HepG2 (cell line): ENCODE data around the gene STIP1. TPM values are rescaled to one million over a fixed set of nuclear protein-coding genes. Genes with fewer than 3 reads are reported as not detected.

Experiments used
- ATAC-seq: fragments of 200-7000 bp; cut with Tn5 transposase; 3 replicates; pipeline ENCODE4 v1.9.1; 2020; ENCODE audit warnings: mild to moderate bottlenecking, moderate library complexity
- BruUV-seq: library from RNA; stranded (reverse); fragments of 400-500 nt; replicated peaks from 2 replicates; lab custom pipeline; 2021; lab: Mats Ljungman, UMichigan
- CTCF ChIA-PET: fragments of 300-600 bp; formaldehyde crosslinking; extraction: SDS; loops from one replicate; lab custom pipeline; 2021; ENCODE audit warnings: low total read pairs, inconsistent platforms, low intra/inter-chr PET ratio; lab: Yijun Ruan, JAX
- POLR2A ChIA-PET: fragments of 350-600 bp; sonication (Branson Sonifier 250); formaldehyde crosslinking; loops from one replicate; lab custom pipeline; 2020; ENCODE audit warnings: antibody characterized with exemption, inconsistent platforms; lab: Yijun Ruan, JAX
- DNase-seq: peaks from one replicate; pipeline ENCODE4 v3.0.0-alpha.2; 2015; ENCODE audit warnings: low spot score
- FAIRE-seq: peaks from 3 replicates; lab custom pipeline; 2011; peaks lifted over from hg19 to GRCh38; lab: Jason Lieb, UNC
- H2AFZ ChIP-seq: one replicate; pipeline ENCODE4 v1.6.1; 2011; ENCODE audit warnings: low read length, inconsistent platforms
- H3K27ac ChIP-seq: fragments of 300-600 bp; 3 replicates; pipeline ENCODE4 v1.8.0; 2011; ENCODE audit warnings: mixed run types, mild to moderate bottlenecking, mixed read lengths, low read length, inconsistent platforms; ENCODE audit not compliant: insufficient read depth; ENCODE audit errors: extremely low read length
- H3K27me3 ChIP-seq, 2 experiments: fragments of 200-600 bp in 1 of 2; 2 replicates in 1 of 2; 3 replicates in 1 of 2; pipeline versions ENCODE4 v1.6.0 to v1.8.0; 2011; ENCODE audit warnings: low read length in 2 of 2, mild to moderate bottlenecking in 2 of 2, moderate library complexity in 2 of 2, inconsistent platforms in 1 of 2; ENCODE audit not compliant: insufficient read depth in 2 of 2, control insufficient read depth in 1 of 2
- H3K36me3 ChIP-seq, 2 experiments: fragments of 200-600 bp in 1 of 2; replicated peaks in 1 of 2; 2 replicates in 1 of 2; 3 replicates in 1 of 2; pipeline versions ENCODE4 v1.5.1 to v1.8.0; 2011; ENCODE audit warnings: low read length in 2 of 2, inconsistent platforms in 1 of 2; ENCODE audit not compliant: insufficient read depth in 2 of 2, control insufficient read depth in 1 of 2
- H3K4me1 ChIP-seq: 2 replicates; pipeline ENCODE4 v1.5.1; 2012; ENCODE audit warnings: low read length, inconsistent platforms; ENCODE audit not compliant: insufficient read depth
- H3K4me2 ChIP-seq: 2 replicates; pipeline ENCODE4 v1.6.0; 2011; ENCODE audit warnings: low read depth, low read length, inconsistent platforms
- H3K4me3 ChIP-seq, 3 experiments: fragments of 200-600 bp in 1 of 3; sonication (generic), shearing (Covaris generic) in 1 of 3; replicated peaks in 1 of 3; 2 replicates each; pipeline ENCODE4 v1.5.1; 2011 to 2016; ENCODE audit warnings: low read length in 3 of 3, inconsistent platforms in 2 of 3, low read depth in 2 of 3, mild to moderate bottlenecking in 2 of 3, control low read depth in 1 of 3, mixed read lengths in 1 of 3; ENCODE audit not compliant: insufficient read depth in 1 of 3
- H3K79me2 ChIP-seq: one replicate; pipeline ENCODE4 v1.6.1; 2011; ENCODE audit warnings: low read length, inconsistent platforms; ENCODE audit not compliant: insufficient read depth
- H3K9ac ChIP-seq: 2 replicates; pipeline ENCODE4 v1.6.0; 2011; ENCODE audit warnings: mild to moderate bottlenecking, low read depth, low read length, inconsistent platforms; ENCODE audit not compliant: insufficient read depth
- H3K9me3 ChIP-seq: 2 replicates; pipeline ENCODE4 v1.5.1; 2012; ENCODE audit warnings: mild to moderate bottlenecking, low read length
- H4K20me1 ChIP-seq: 2 replicates; pipeline ENCODE4 v1.6.0; 2011; ENCODE audit warnings: inconsistent platforms, mild to moderate bottlenecking, low read length, moderate library complexity; ENCODE audit not compliant: insufficient read depth
- AGO2 ChIP-seq: fragments of 200-400 bp; formaldehyde crosslinking; optimal IDR thresholded peaks from 2 replicates; pipeline ENCODE3; 2017; ENCODE audit warnings: mild to moderate bottlenecking, low read depth, low read length, moderate library complexity
- EEA1 ChIP-seq: sonication (generic); formaldehyde crosslinking; IDR thresholded peaks from 2 replicates; pipeline ENCODE4 v1.5.1; 2020; ENCODE audit warnings: mild to moderate bottlenecking, missing genetic modification reagents, borderline replicate concordance
- GABPB1 ChIP-seq: IDR thresholded peaks from 2 replicates; pipeline ENCODE4 v1.6.1; 2016; ENCODE audit warnings: mild to moderate bottlenecking, missing genetic modification reagents, moderate library complexity, missing compliant biosample characterization
- HNRNPL ChIP-seq: fragments of 200-400 bp; formaldehyde crosslinking; IDR thresholded peaks from 2 replicates; pipeline ENCODE4 v1.6.1; 2017; ENCODE audit warnings: mild to moderate bottlenecking, low read depth, low read length
- HOXA7 ChIP-seq: sonication (generic); formaldehyde crosslinking; IDR thresholded peaks from 2 replicates; pipeline ENCODE4 v1.8.1; 2022; ENCODE audit warnings: mild to moderate bottlenecking, missing genetic modification reagents, moderate library complexity
- MEF2D ChIP-seq: sonication (generic); formaldehyde crosslinking; IDR thresholded peaks from 2 replicates; pipeline ENCODE4 v1.5.1; 2020; ENCODE audit warnings: mild to moderate bottlenecking, missing genetic modification reagents
- MXI1 ChIP-seq: IDR thresholded peaks from 3 replicates; pipeline ENCODE4 v1.6.1; 2012; ENCODE audit warnings: low read depth, low read length, inconsistent platforms, borderline replicate concordance
- NR2F6 ChIP-seq, 2 experiments: IDR thresholded peaks; 2 replicates each; pipeline ENCODE4 v1.6.1; 2016; ENCODE audit warnings: antibody characterized with exemption in 1 of 2, mild to moderate bottlenecking in 1 of 2
- NRL ChIP-seq: sonication (generic); formaldehyde crosslinking; IDR thresholded peaks from 2 replicates; pipeline ENCODE4 v1.5.0; 2020; ENCODE audit warnings: missing genetic modification reagents, mild to moderate bottlenecking, moderate library complexity, borderline replicate concordance
- ONECUT2 ChIP-seq: sonication (generic); formaldehyde crosslinking; IDR thresholded peaks from 2 replicates; pipeline ENCODE4 v1.4.0; 2020; ENCODE audit warnings: missing genetic modification reagents
- PHF20 ChIP-seq: sonication (generic); formaldehyde crosslinking; IDR thresholded peaks from 2 replicates; pipeline ENCODE4 v1.5.0; 2020; ENCODE audit warnings: mild to moderate bottlenecking, missing genetic modification reagents
- POGZ ChIP-seq: sonication (generic); formaldehyde crosslinking; IDR thresholded peaks from 2 replicates; pipeline ENCODE4 v1.4.0; 2020; ENCODE audit warnings: mild to moderate bottlenecking, missing genetic modification reagents
- RBAK ChIP-seq: sonication (generic); formaldehyde crosslinking; IDR thresholded peaks from 2 replicates; pipeline ENCODE4 v1.5.1; 2020; ENCODE audit warnings: mild to moderate bottlenecking, missing genetic modification reagents
- SAP130 ChIP-seq: IDR thresholded peaks from 2 replicates; pipeline ENCODE4 v1.6.1; 2016; ENCODE audit warnings: low read depth
- TEAD3 ChIP-seq: optimal IDR thresholded peaks from 2 replicates; pipeline ENCODE3; 2016; ENCODE audit warnings: borderline replicate concordance
- ZBTB21 ChIP-seq: sonication (generic); formaldehyde crosslinking; IDR thresholded peaks from 2 replicates; pipeline ENCODE4 v1.4.0; 2020; ENCODE audit warnings: missing genetic modification reagents
- ZNF556 ChIP-seq: sonication (generic); formaldehyde crosslinking; IDR thresholded peaks from 2 replicates; pipeline ENCODE4 v1.4.0; 2020; ENCODE audit warnings: mild to moderate bottlenecking, missing genetic modification reagents, borderline replicate concordance
- WGBS: methylation state at CpG from one replicate; pipeline ENCODE4 v1.1.6; 2017; ENCODE audit warnings: low lambda C conversion rate; 5-methylcytosine and 5-hydroxymethylcytosine counted together
- in situ Hi-C: cut with HindIII; loops from 2 replicates; pipeline ENCODE4 v1.10.0; 2017; ENCODE audit warnings: low pct_unique_long_range_greater_than_20kb; ENCODE audit not compliant: extremely low pct_ligation_motif_present
- intact Hi-C: fragments of 100-400 bp; cut with micrococcal nuclease; formaldehyde crosslinking; loops from one replicate; pipeline ENCODE4 v1.10.0; 2022; ENCODE audit not compliant: unreplicated experiment
- polyA plus RNA-seq, 8 experiments: library from polyadenylated mRNA; depleted of rRNA in 3 of 8; stranded (reverse) in 7 of 8; unstranded in 1 of 8; fragments of >200 nt; fragmentation: Illumina TruSeq in 4 of 8; extraction: Trizol in 4 of 8; gene quantifications; 2 replicates each; pipeline versions ENCODE4 v1.2.1 to v1.2.3, GENCODE V29; 2011 to 2016; ENCODE audit warnings: low read depth in 4 of 8, missing spikeins in 1 of 8, mixed read lengths in 1 of 8; ENCODE audit not compliant: insufficient read depth in 1 of 8
- total RNA-seq, 5 experiments: library from RNA; depleted of rRNA; stranded (reverse); fragments of >200 nt; fragmentation: Illumina TruSeq; extraction: Trizol; gene quantifications; 2 replicates each; pipeline ENCODE4 v1.2.3, GENCODE V29; 2016; ENCODE audit warnings: low read depth in 1 of 5
- TF ChIP-seq, protein P1 (sequence below): sonication (generic); formaldehyde crosslinking; IDR thresholded peaks from 2 replicates; pipeline ENCODE4 v1.4.0; 2020; ENCODE audit warnings: missing genetic modification reagents
- TF ChIP-seq, protein P2 (sequence below): sonication (generic); formaldehyde crosslinking; IDR thresholded peaks from 2 replicates; pipeline ENCODE4 v1.5.0; 2020; ENCODE audit warnings: mild to moderate bottlenecking, missing genetic modification reagents

STIP1 gene
- total and polyA plus RNA-seq, 2 of the 13 experiments (the other 11 are each of a cell fraction or from before 2014, with no cell fraction given) = 81.1 to 217 TPM

DNA sequence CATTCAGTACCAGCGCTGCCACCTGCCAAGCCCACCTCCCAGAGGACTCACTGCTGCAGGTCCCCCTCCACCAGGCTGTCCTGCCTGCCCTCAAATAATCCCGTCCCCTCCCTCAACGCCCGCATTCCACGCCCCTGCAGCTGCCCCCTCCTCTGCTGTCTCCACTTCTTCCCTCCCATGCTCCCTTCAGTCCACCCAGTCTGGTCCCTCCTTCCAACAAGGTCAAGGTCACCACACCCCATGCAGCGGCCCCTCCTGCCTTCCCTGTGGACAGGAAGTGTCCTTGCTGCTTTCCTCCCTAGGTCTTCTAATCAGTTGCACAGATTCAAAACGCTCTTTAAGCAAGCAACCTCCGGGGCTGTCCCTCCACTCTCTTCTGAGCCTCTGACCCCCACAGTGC lies 32.2 kb upstream of the STIP1 start (continued):
- TF ChIP-seq TEAD3 (CRISPR knock-in tag) (peak; percentile 21), NRL (CRISPR knock-in tag) (no peak), GABPB1 (peak; percentile 13; the same call in 1 of the 2 replicates), NR2F6 (IDR thresholded peaks at IDR 0.05) (0 out of 2 replicates have a peak, but pooled peaks have one; percentile 31), NR2F6 (CRISPR knock-in tag; IDR thresholded peaks at IDR 0.05) (peak; percentile 72), EEA1 (CRISPR knock-in tag) (no peak)

DNA sequence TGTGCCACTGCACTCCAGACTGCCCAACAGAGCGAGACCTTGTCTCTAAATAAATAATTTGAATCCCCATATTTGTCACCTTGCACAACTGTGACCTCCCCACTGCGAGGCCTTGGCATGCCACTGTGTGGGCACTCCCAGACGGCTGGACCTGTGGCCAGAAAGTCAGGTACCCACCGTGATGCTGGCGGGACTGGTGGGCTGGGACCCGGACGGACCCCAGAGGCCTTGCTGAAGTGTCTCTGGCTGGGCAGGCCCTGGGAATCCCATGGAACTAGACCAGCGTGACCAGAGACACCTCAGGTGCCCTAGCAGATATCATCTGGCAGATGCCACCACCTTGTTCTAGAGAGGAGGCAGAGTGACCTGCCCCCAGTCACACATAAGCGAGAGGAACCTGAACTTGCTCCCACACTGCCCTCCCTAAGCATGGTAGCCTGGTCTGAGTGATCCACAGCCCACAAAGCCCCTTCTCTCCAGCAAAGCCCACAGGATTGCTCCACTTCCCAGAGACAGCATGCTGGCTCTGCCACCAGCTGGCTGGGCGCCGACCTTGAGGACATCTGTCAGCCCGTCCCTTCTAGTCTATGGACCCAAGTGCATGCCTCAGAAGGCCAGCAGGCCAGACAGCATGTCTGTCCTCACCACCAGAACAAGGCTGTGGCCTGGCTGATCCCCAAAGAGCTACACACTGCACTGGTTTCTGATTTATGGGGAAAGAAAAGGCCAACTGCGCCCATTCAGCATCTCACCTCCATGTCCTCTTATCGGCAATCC lies 29.5 kb upstream of the STIP1 start:
- peak; percentile 54 for ATAC-seq
- Histone ChIP-seq H3K4me2 (no peak overlapping the region), H4K20me1 (peaks cover 18% of the 10 kb centered on the region; the same call in 1 of the 2 replicates), H3K79me2 (peaks cover 3% of the 10 kb centered on the region), H3K4me3 (no peak overlapping the region), H3K27ac (no peak overlapping the region), H2AFZ (no peak overlapping the region), H3K36me3 (peaks cover 2 to 5% of the 10 kb centered on the region in 2 experiments; a peak in 2 of 5 replicates), H3K9ac (no peak overlapping the region), H3K9me3 (no peaks in the 10 kb centered on the region), H3K4me1 (peaks cover 34% of the 10 kb centered on the region), H3K27me3 (no peaks in the 10 kb centered on the region)
- no peak for FAIRE-seq
- CTCF ChIA-PET = no interaction called here
- WGBS = 96% methylated on average over 8 of the region's 14 CpGs
- intact Hi-C loops (loop anchor here (10.0 kb wide), 1 partner anchor 322 kb away; the partner anchor contains the start of gene MARK2), in situ Hi-C loops (no loop called here)
- POLR2A ChIA-PET = interaction anchor here (0.7 kb wide), 1 partner anchor 161 kb away, joined by 3 read pairs; the partner anchor contains the start of gene TRMT112
- peak; percentile 55 for DNase-seq
- no TSS peak for BruUV-seq
- TF ChIP-seq PHF20 (CRISPR knock-in tag) = no peak
- no peak for TF ChIP-seq ZBTB21
- TF ChIP-seq POGZ = no peak
- TF ChIP-seq, protein P1, sequence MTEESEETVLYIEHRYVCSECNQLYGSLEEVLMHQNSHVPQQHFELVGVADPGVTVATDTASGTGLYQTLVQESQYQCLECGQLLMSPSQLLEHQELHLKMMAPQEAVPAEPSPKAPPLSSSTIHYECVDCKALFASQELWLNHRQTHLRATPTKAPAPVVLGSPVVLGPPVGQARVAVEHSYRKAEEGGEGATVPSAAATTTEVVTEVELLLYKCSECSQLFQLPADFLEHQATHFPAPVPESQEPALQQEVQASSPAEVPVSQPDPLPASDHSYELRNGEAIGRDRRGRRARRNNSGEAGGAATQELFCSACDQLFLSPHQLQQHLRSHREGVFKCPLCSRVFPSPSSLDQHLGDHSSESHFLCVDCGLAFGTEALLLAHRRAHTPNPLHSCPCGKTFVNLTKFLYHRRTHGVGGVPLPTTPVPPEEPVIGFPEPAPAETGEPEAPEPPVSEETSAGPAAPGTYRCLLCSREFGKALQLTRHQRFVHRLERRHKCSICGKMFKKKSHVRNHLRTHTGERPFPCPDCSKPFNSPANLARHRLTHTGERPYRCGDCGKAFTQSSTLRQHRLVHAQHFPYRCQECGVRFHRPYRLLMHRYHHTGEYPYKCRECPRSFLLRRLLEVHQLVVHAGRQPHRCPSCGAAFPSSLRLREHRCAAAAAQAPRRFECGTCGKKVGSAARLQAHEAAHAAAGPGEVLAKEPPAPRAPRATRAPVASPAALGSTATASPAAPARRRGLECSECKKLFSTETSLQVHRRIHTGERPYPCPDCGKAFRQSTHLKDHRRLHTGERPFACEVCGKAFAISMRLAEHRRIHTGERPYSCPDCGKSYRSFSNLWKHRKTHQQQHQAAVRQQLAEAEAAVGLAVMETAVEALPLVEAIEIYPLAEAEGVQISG = peak; percentile 24; the same call in 1 of the 2 replicates
- TF ChIP-seq RBAK (CRISPR knock-in tag) = no peak
- peak; percentile 43 for TF ChIP-seq AGO2
- TF ChIP-seq, protein P2, sequence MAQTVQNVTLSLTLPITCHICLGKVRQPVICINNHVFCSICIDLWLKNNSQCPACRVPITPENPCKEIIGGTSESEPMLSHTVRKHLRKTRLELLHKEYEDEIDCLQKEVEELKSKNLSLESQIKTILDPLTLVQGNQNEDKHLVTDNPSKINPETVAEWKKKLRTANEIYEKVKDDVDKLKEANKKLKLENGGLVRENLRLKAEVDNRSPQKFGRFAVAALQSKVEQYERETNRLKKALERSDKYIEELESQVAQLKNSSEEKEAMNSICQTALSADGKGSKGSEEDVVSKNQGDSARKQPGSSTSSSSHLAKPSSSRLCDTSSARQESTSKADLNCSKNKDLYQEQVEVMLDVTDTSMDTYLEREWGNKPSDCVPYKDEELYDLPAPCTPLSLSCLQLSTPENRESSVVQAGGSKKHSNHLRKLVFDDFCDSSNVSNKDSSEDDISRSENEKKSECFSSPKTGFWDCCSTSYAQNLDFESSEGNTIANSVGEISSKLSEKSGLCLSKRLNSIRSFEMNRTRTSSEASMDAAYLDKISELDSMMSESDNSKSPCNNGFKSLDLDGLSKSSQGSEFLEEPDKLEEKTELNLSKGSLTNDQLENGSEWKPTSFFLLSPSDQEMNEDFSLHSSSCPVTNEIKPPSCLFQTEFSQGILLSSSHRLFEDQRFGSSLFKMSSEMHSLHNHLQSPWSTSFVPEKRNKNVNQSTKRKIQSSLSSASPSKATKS (CRISPR knock-in tag) = no peak
- TF ChIP-seq MXI1 = 0 out of 3 replicates have a peak, but pooled peaks have one; percentile 17
- TF ChIP-seq ZNF556 = no peak
- TF ChIP-seq MEF2D = no peak
- TF ChIP-seq ONECUT2 (CRISPR knock-in tag) = no peak
- TF ChIP-seq HOXA7 (CRISPR knock-in tag) = no peak
- peak; percentile 48; the same call in 1 of the 2 replicates for TF ChIP-seq SAP130 (CRISPR knock-in tag)
- 0 out of 2 replicates have a peak, but pooled peaks have one; percentile 31 for TF ChIP-seq HNRNPL
